ENCODE data around the gene IL1RAP. TPM values are rescaled to one million over a fixed set of nuclear protein-coding genes. Genes with fewer than 3 reads are reported as not detected.
A peak's percentile ranks its signal among the peaks of the same experiment; 100 is the strongest.

The IL1RAP gene
- total and polyA plus RNA-seq, 2 experiments from 2014 or later, result 14.6 to 46.5 TPM

- no peaks in the 10 kb centered on the region for H3K9me3 ChIP-seq (ENCODE audit: low read depth)
- no peak overlapping the region for H3K4me2 ChIP-seq
- H3K4me3 ChIP-seq, result no peak overlapping the region
- H3K9me2 ChIP-seq (replicated peaks; ENCODE audit: insufficient read depth), result no peaks in the 10 kb centered on the region
- no peak overlapping the region for H2AFZ ChIP-seq
- H3K36me3 ChIP-seq (replicated peaks; ENCODE audit: insufficient read depth, low read depth), result no peaks in the 10 kb centered on the region
- no peak for DNase-seq (ENCODE audit: low spot score)
- H3K27ac ChIP-seq, result no peak overlapping the region
- no peaks in the 10 kb centered on the region for H3K27me3 ChIP-seq
- WGBS (ENCODE audit: low lambda C conversion rate, missing lambda C conversion rate), result 84% methylated on average over 2 of the region's 2 CpGs
- no peaks in the 10 kb centered on the region for H4K20me1 ChIP-seq (ENCODE audit: insufficient read depth, poor library complexity, severe bottlenecking)
- H3K4me1 ChIP-seq (ENCODE audit: insufficient read depth), result peaks cover 8% of the 10 kb centered on the region
- TF ChIP-seq EZH2phosphoT487 (IDR thresholded peaks at IDR 0.05; ENCODE audit: low read depth, severe bottlenecking, unreplicated experiment) (no peak), EZH2 (IDR thresholded peaks at IDR 0.05; ENCODE audit: borderline replicate concordance) (no peak), CTCF (IDR thresholded peaks at IDR 0.05; ENCODE audit: poor library complexity) (no peak)
- no peaks in the 10 kb centered on the region for H3K79me2 ChIP-seq
These were observed 79.2 kb downstream of the IL1RAP start for GRCh38 chr3:190593075-190593474.

- Histone ChIP-seq H3K4me1 (ENCODE audit: insufficient read depth) (peaks cover 8% of the 10 kb centered on the region), H3K27ac (no peak overlapping the region), H3K9me3 (ENCODE audit: low read depth) (no peaks in the 10 kb centered on the region), H3K4me2 (no peak overlapping the region), H3K79me2 (no peaks in the 10 kb centered on the region), H2AFZ (no peak overlapping the region), H3K9me2 (replicated peaks; ENCODE audit: insufficient read depth) (no peaks in the 10 kb centered on the region), H3K27me3 (no peaks in the 10 kb centered on the region), H3K36me3 (replicated peaks; ENCODE audit: insufficient read depth, low read depth) (no peaks in the 10 kb centered on the region), H3K4me3 (no peak overlapping the region), H4K20me1 (ENCODE audit: insufficient read depth, poor library complexity, severe bottlenecking) (no peaks in the 10 kb centered on the region)
- TF ChIP-seq EZH2 (IDR thresholded peaks at IDR 0.05; ENCODE audit: borderline replicate concordance), result no peak
- TF ChIP-seq CTCF (IDR thresholded peaks at IDR 0.05; ENCODE audit: poor library complexity), result no peak
- no peak for TF ChIP-seq EZH2phosphoT487 (IDR thresholded peaks at IDR 0.05; ENCODE audit: low read depth, severe bottlenecking, unreplicated experiment)
- DNase-seq (ENCODE audit: low spot score), result no peak
- 92% methylated on average over 4 of the region's 4 CpGs for WGBS (ENCODE audit: low lambda C conversion rate, missing lambda C conversion rate)
These were observed 80.3 kb downstream of the IL1RAP start for GRCh38 chr3:190594171-190594570.

GRCh38 chr3:190595179-190595795 is 81.4 kb downstream of the IL1RAP start:
- peak overlapping the region; percentile 68 for H3K4me2 ChIP-seq

More at GRCh38 chr3:190595179-190595795, 81.4 kb downstream of the IL1RAP start:
- no peak for TF ChIP-seq CTCF (IDR thresholded peaks at IDR 0.05; ENCODE audit: poor library complexity)
- TF ChIP-seq EZH2 (IDR thresholded peaks at IDR 0.05; ENCODE audit: borderline replicate concordance), result no peak
- no peak for TF ChIP-seq EZH2phosphoT487 (IDR thresholded peaks at IDR 0.05; ENCODE audit: low read depth, severe bottlenecking, unreplicated experiment)
- peaks cover 8% of the 10 kb centered on the region for H3K4me1 ChIP-seq (ENCODE audit: insufficient read depth)
- no peak overlapping the region for H2AFZ ChIP-seq
- H3K79me2 ChIP-seq, result no peaks in the 10 kb centered on the region
- H3K36me3 ChIP-seq (replicated peaks; ENCODE audit: insufficient read depth, low read depth), result no peaks in the 10 kb centered on the region
- no peak overlapping the region for H3K4me3 ChIP-seq
- H3K9me3 ChIP-seq (ENCODE audit: low read depth), result no peaks in the 10 kb centered on the region
- peak overlapping the region; percentile 75 for H3K27ac ChIP-seq
- no peaks in the 10 kb centered on the region for H4K20me1 ChIP-seq (ENCODE audit: insufficient read depth, poor library complexity, severe bottlenecking)
- H3K9me2 ChIP-seq (replicated peaks; ENCODE audit: insufficient read depth), result no peaks in the 10 kb centered on the region
- WGBS (ENCODE audit: low lambda C conversion rate, missing lambda C conversion rate), result 58% methylated on average over 9 of the region's 9 CpGs
- no peak for DNase-seq (ENCODE audit: low spot score)
- H3K27me3 ChIP-seq, result no peaks in the 10 kb centered on the region

Data from hepatocyte (in vitro differentiated cells).